Ovary (tissue), 9 donors: ENCODE measurements around the gene SLC2A10. TPM values are rescaled to one million over a fixed set of nuclear protein-coding genes. Genes with fewer than 3 reads are reported as not detected.

ENCODE experiments used
- DNase-seq, 5 donors: peaks; one replicate each; pipeline ENCODE4 v3.0.0-alpha.2; 2019 to 2020
- H3K27ac ChIP-seq, 2 donors: fragments of 200-600 bp; one replicate each; pipeline versions ENCODE4 v1.5.1 to v1.8.0; 2019 to 2022
- H3K27me3 ChIP-seq: fragments of 200-600 bp; one replicate; pipeline ENCODE4 v1.8.0; 2022
- H3K36me3 ChIP-seq: fragments of 200-600 bp; sonication (generic); one replicate; pipeline ENCODE4 v1.5.1; 2019
- H3K4me1 ChIP-seq: one replicate; pipeline ENCODE4 v1.8.1; 2013; ENCODE audit warnings: mild to moderate bottlenecking, moderate library complexity; ENCODE audit not compliant: insufficient read depth
- H3K4me3 ChIP-seq: fragments of 200-600 bp; sonication (generic); one replicate; pipeline ENCODE4 v1.5.1; 2017
- H3K9me3 ChIP-seq, 2 donors: fragments of 200-600 bp in 1 of 2; sonication (generic) in 1 of 2; one replicate each; pipeline versions ENCODE4 v1.5.1 to v1.8.1; 2013 to 2019; ENCODE audit warnings: mild to moderate bottlenecking in 1 of 2, moderate library complexity in 1 of 2
- CTCF ChIP-seq, 3 donors: fragments of 450-650 bp in 2 of 3; fragments of 200-600 bp in 1 of 3; IDR thresholded peaks; one replicate each; pipeline versions ENCODE4 v1.5.1 to v1.8.0; 2016 to 2022; ENCODE audit warnings: antibody characterized with exemption in 3 of 3, mild to moderate bottlenecking in 1 of 3
- EP300 ChIP-seq: sonication (generic); formaldehyde crosslinking; IDR thresholded peaks from one replicate; pipeline ENCODE4 v1.6.1; 2017; ENCODE audit warnings: antibody characterized with exemption
- POLR2A ChIP-seq: fragments of 450-650 bp; IDR thresholded peaks from one replicate; pipeline ENCODE4 v1.6.1; 2017; ENCODE audit warnings: antibody characterized with exemption, mild to moderate bottlenecking, moderate library complexity
- WGBS, 3 donors: extraction: QIAGEN DNeasy Blood & Tissue Kit in 1 of 3; methylation state at CpG; one replicate each; pipeline versions ENCODE4 v1.1.5 to v1.1.7; 2013 to 2017; 5-methylcytosine and 5-hydroxymethylcytosine counted together
- intact Hi-C, 4 donors: fragments of 100-400 bp; cut with DNase I; formaldehyde crosslinking; loops; one replicate each; pipeline versions ENCODE4 v1.11.0 to v1.15.1; 2022 to 2023
- polyA plus RNA-seq, 2 donors: library from polyadenylated mRNA; stranded (reverse); fragments of 200-250 nt in 1 of 2; fragments of 350-450 nt in 1 of 2; fragmentation: Illumina TruSeq in 1 of 2; extraction: RNeasy Lipid Tissue Mini Kit (QIAGEN cat#74804) in 1 of 2; gene quantifications; one replicate each; pipeline ENCODE4 v1.2.3, GENCODE V29; 2013 to 2014
- total RNA-seq, 7 donors: library from RNA; depleted of rRNA in 2 of 7; stranded (reverse); fragments of >200 nt in 2 of 7; fragmentation: NEBNext Ultra II Directional in 3 of 7; extraction: Animal tissue kit (Norgen Biotek cat#: 25700) in 3 of 7; gene quantifications; one replicate each; pipeline versions ENCODE4 v1.1.0 to v1.2.4, GENCODE V29; 2016 to 2023
- donor health status: DM: no; HTN: no; CAD: no; lungs with moderate emphysema.
- donor health status: DM: no; HTN: no; CAD: no.
- donor health status: Bipolar disorder and iron deficiency.
- donor health status: DM: yes; HTN: yes; CAD: no.
- donor health status: DM: no; HTN: no; CAD: no.
- donor health status: DM: yes; HTN: yes; CAD: no.

SLC2A10 gene
- total and polyA plus RNA-seq, 9 donors: 7.3 to 27.7 (median 15.1) TPM

DNA sequence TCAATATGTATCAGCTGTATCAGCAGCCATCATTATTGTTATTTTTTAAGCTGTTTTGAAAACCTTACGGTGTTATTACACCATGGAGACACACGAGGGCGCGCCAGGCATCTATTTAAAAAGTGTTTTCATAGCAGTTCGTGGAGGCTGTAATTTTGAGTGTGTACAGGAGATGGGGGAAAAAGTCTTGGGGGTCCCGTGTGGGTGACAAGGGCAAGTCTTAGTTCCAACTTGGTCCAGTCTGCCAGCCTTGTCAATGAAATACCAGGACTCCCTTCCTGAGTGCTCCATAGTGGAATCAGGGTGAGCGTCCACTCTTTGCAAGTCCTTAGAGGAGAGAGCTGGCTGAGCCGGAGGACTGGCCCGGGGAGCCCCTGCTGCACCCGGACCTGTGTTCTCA is 43.3 kb downstream of the SLC2A10 start:
- WGBS, 3 donors: 7 to 10% (median 8%) methylated on average over 10 of the region's 10 CpGs
- H3K4me1 ChIP-seq: no peaks in the 10 kb centered on the region
- intact Hi-C loops: no loop called here
- no peaks in the 10 kb centered on the region for H3K27me3 ChIP-seq
- no peak overlapping the region for H3K27ac ChIP-seq
- no peaks in the 10 kb centered on the region for H3K9me3 ChIP-seq
- no peak overlapping the region for H3K4me3 ChIP-seq
- DNase-seq: peak; percentile 18 to 66 (median 41)
- H3K36me3 ChIP-seq: no peaks in the 10 kb centered on the region
- TF ChIP-seq EP300 (no peak), CTCF (IDR thresholded peaks at IDR 0.05) (peak in 2 of 3 donors; percentile 19 to 33), POLR2A (no peak)

DNA sequence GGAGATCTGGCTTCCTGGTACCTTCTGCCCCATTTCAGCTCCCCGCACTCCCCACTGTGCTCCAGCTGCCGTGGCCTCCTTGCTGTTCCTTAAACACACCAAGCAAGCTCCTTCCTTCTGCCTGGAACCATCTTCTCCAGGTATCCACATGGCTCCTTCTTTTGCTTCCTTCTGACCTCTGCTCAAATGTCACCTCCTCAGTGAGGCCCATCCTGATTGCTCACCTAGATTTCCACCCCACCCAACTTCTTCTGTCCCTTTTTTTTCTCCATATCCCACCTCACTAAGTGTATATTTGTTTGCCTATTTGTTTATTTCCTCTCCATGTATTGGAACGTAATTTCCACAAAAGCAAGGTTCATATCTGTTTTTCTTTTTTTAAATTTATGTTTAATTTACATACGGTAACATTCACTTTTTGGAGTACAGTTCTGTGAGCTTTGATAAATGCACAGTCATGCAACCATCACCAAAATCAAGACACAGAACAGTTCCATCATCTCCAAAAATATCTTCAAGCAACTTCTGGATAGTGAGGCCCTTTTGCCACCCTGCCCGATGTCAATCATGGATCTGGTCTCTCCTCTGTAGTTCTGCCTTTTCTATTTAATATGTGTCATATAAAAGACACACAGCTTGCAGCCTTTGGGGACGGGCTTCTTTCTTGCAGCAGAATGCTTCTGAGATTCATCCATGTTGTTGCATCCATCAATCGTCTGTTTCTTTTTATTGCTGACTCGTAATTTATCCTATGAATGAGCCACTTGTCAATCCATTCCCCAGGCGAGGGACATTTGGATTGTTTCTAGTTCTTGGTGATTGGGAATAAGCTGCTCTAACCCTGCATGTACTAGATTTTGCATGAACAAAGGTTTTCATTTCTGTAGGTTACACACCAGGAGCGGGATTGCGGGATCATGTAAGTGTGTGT is 46.3 kb downstream of the SLC2A10 start:
- no peak for DNase-seq
- H3K4me1 ChIP-seq: no peaks in the 10 kb centered on the region
- intact Hi-C loops: no loop called here
- H3K36me3 ChIP-seq: no peaks in the 10 kb centered on the region
- no peak overlapping the region for H3K4me3 ChIP-seq
- TF ChIP-seq EP300 (no peak), CTCF (IDR thresholded peaks at IDR 0.05) (no peak), POLR2A (no peak)
- no peak overlapping the region for H3K27ac ChIP-seq
- no peaks in the 10 kb centered on the region for H3K27me3 ChIP-seq
- 85 to 92% (median 86%) methylated on average over 11 of the region's 11 CpGs for WGBS, 3 donors
- H3K9me3 ChIP-seq: no peaks in the 10 kb centered on the region

DNA sequence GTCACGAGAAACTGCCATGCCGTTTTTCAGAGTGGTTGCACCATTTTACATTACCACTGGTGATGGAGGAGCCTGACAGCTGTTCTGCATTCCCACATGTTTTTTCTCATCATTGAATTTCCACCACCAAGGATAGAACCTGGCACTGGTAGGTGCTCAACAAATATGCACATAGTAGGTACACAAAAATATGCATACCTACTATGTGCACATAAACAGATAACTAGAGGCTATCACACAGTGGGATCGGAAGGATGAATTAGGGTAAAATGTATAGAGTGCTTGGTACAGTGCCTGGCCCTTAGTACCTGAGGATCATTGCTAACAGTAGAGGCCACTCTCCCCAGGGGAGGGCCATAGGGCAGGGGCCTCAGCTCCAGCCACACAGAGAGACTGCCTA is 47.0 kb downstream of the SLC2A10 start:
- DNase-seq: no peak
- intact Hi-C loops: no loop called here
- H3K4me1 ChIP-seq: no peaks in the 10 kb centered on the region
- no peak overlapping the region for H3K27ac ChIP-seq
- H3K4me3 ChIP-seq: no peak overlapping the region
- no peak for TF ChIP-seq POLR2A
- TF ChIP-seq EP300: no peak
- no peak for TF ChIP-seq CTCF (IDR thresholded peaks at IDR 0.05)
- 89 to 95% (median 91%) methylated on average over 3 of the region's 3 CpGs for WGBS, 3 donors
- H3K36me3 ChIP-seq: no peaks in the 10 kb centered on the region
- H3K9me3 ChIP-seq: no peaks in the 10 kb centered on the region
- no peaks in the 10 kb centered on the region for H3K27me3 ChIP-seq

DNA sequence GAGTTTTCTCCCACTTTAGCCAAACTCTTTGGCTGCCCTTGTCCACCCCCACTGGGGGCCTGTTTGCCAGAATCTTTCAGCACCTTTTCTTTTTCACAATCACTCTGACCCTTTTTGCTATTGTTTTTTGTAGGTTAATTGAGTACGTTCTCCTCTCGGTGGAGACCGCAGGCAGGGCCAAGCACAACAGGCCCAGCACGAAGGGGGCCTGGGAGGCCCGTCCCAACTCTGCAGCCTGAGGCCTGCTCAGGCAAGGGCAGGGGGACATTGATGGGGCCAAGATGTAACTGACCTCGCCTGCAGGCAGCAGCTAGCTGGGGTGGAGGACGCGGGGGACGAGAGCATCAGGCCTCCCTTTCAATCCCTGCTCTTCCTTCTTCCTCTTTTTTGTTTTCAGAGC is 47.7 kb downstream of the SLC2A10 start:
- 67 to 75% (median 68%) methylated on average over 9 of the region's 9 CpGs for WGBS, 3 donors
- intact Hi-C loops: no loop called here
- Histone ChIP-seq H3K27me3 (no peaks in the 10 kb centered on the region), H3K9me3 (no peaks in the 10 kb centered on the region), H3K4me1 (no peaks in the 10 kb centered on the region), H3K4me3 (no peak overlapping the region), H3K27ac (no peak overlapping the region), H3K36me3 (no peaks in the 10 kb centered on the region)
- no peak for DNase-seq
- TF ChIP-seq POLR2A (no peak), CTCF (IDR thresholded peaks at IDR 0.05) (no peak)
